H1 (cell line): ENCODE measurements around the gene PPP1R11.

ENCODE experiments used
- CEBPB ChIP-seq: IDR thresholded peaks from 2 replicates; pipeline ENCODE4 v1.6.1; 2012; ENCODE audit warnings: low read depth, low read length
- CTCF ChIP-seq, 3 experiments: IDR thresholded peaks; 1 replicate in 2 of 3; 2 replicates in 1 of 3; pipeline versions ENCODE4 v1.5.1 to v1.6.1; 2011; ENCODE audit warnings: low read length in 3 of 3, mild to moderate bottlenecking in 3 of 3, inconsistent platforms in 2 of 3, low read depth in 1 of 3, moderate library complexity in 1 of 3; ENCODE audit not compliant: insufficient read depth in 1 of 3; ENCODE audit errors: control extremely low read depth in 1 of 3
- EZH2 ChIP-seq: fragments of 200-600 bp; sonication (generic); IDR thresholded peaks from 2 replicates; pipeline ENCODE4 v1.7.1; 2012; ENCODE audit warnings: low read depth, mild to moderate bottlenecking, moderate library complexity, low read length, inconsistent platforms; ENCODE audit not compliant: severe bottlenecking
- JUN ChIP-seq: IDR thresholded peaks from 2 replicates; pipeline ENCODE4 v1.6.1; 2011; ENCODE audit warnings: low read depth, mild to moderate bottlenecking, improper control_type of control experiment, low read length
- MAFK ChIP-seq: IDR thresholded peaks from 2 replicates; pipeline ENCODE4 v1.6.1; 2012; ENCODE audit warnings: low read depth, mild to moderate bottlenecking, improper control_type of control experiment, low read length
- MAX ChIP-seq: IDR thresholded peaks from 2 replicates; pipeline ENCODE4 v1.6.1; 2012; ENCODE audit warnings: inconsistent platforms
- POLR2A ChIP-seq, 2 experiments: IDR thresholded peaks; 1 replicate in 1 of 2; 2 replicates in 1 of 2; pipeline ENCODE4 v1.6.1; 2011; ENCODE audit warnings: low read depth in 2 of 2, low read length in 2 of 2, mild to moderate bottlenecking in 2 of 2; ENCODE audit errors: control extremely low read depth in 1 of 2
- SIN3A ChIP-seq, 2 experiments: IDR thresholded peaks in 1 of 2; conservative IDR thresholded peaks in 1 of 2; 2 replicates each; pipeline ENCODE4 v1.6.1; 2011 to 2012; ENCODE audit warnings: low read length in 2 of 2, improper control_type of control experiment in 1 of 2, low read depth in 1 of 2, mild to moderate bottlenecking in 1 of 2
- ZNF274 ChIP-seq: IDR thresholded peaks from 2 replicates; pipeline ENCODE4 v1.7.0; 2012; ENCODE audit warnings: low read length, borderline replicate concordance; ENCODE audit errors: extremely low read depth

GRCh38 chr6:30096829-30097228 lies 29.8 kb downstream of the PPP1R11 start:
- TF ChIP-seq CTCF (IDR thresholded peaks at IDR 0.05; ENCODE audit: control extremely low read depth in 1 of 3, insufficient read depth in 1 of 3, low read depth in 1 of 3, low read length in 3 of 3) (no peak), MAX (no peak), CEBPB (no peak), EZH2 (no peak), SIN3A (conservative IDR thresholded peaks at IDR 0.05 in 1 of 2, IDR thresholded peaks at IDR 0.05 in 1 of 2; ENCODE audit: low read depth in 1 of 2, low read length in 2 of 2) (no peak), MAFK (no peak), POLR2A (IDR thresholded peaks at IDR 0.05; ENCODE audit: control extremely low read depth in 1 of 2, low read depth in 2 of 2, low read length in 2 of 2) (no peak), JUN (no peak), ZNF274 (no peak)
